ENCODE measurements around the gene CCR5AS.

Gene CCR5AS

GRCh38 chr3:46356276-46356675, 50.6 kb downstream of the CCR5AS start:
- no peak for TF ChIP-seq CTCF (IDR thresholded peaks at IDR 0.05; ENCODE audit: low read depth, low read length, missing control alignments)
- no peak overlapping the region for H3K4me3 ChIP-seq (replicated peaks; ENCODE audit: low read depth, low read length)
- DNase-seq (ENCODE audit: extremely low read depth, low read depth) = no peak

DNA sequence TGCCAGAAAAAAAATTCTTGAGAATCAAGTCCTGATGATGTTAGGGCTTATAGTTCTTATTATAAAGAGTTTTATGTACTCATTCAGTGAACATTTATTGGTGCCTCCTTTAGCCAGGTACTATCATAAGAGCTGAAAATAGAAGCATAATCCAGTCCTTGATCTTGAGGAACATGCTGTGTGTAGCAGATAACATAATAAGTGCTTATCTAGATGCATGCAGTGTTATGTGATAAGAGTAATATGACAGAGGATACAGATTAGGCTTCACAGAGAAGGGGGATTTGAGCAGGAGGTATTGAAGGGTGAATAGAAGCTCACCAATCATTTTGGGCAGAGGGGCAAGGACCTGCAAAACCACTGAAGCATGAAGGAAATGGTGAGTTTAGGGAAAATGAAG, 51.9 kb downstream of the CCR5AS start:
- no peak for DNase-seq (ENCODE audit: extremely low read depth, low read depth)
- no peak for TF ChIP-seq CTCF (IDR thresholded peaks at IDR 0.05; ENCODE audit: low read depth, low read length, missing control alignments)

GRCh38 chr3:46354478-46354877, 52.4 kb downstream of the CCR5AS start:
- H3K4me3 ChIP-seq (replicated peaks; ENCODE audit: low read depth, low read length) = no peak overlapping the region
- no peak for DNase-seq (ENCODE audit: extremely low read depth, low read depth)
- TF ChIP-seq CTCF (IDR thresholded peaks at IDR 0.05; ENCODE audit: low read depth, low read length, missing control alignments) = no peak

More for the DNA sequence above, 51.9 kb downstream of the CCR5AS start:
- no peak overlapping the region for H3K4me3 ChIP-seq (replicated peaks; ENCODE audit: low read depth, low read length)

DNA sequence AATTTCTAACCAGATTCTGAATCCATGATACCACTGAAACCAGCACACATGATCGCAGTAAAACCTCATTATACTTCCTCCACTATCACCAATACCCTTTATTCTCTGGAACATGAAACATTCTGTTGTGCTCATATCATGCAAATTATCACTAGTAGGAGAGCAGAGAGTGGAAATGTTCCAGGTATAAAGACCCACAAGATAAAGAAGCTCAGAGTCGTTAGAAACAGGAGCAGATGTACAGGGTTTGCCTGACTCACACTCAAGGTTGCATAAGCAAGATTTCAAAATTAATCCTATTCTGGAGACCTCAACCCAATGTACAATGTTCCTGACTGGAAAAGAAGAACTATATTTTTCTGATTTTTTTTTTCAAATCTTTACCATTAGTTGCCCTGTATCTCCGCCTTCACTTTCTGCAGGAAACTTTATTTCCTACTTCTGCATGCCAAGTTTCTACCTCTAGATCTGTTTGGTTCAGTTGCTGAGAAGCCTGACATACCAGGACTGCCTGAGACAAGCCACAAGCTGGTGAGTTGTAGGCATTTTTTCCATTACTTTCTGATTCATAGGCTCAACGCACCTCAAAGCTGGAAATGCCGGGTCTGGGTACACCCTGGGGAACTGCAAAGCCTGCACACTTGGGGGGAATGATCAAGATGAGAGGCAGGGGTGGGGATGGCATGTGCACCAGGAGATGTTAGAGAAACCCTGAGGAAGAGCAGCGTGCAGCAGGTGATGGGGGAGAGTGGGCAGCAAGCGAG, 53.0 kb downstream of the CCR5AS start, which contains the start of gene CCR2:
Gene CCR2 (plus strand): TSS at position 465 of the 764 bp plus-strand sequence. CDS start 3,417 bp downstream, outside the sequence.
- no peak within 1 kb of the TSS for H3K4me3 ChIP-seq (replicated peaks; ENCODE audit: low read depth, low read length)
- no peak for DNase-seq (ENCODE audit: extremely low read depth, low read depth)

DNA sequence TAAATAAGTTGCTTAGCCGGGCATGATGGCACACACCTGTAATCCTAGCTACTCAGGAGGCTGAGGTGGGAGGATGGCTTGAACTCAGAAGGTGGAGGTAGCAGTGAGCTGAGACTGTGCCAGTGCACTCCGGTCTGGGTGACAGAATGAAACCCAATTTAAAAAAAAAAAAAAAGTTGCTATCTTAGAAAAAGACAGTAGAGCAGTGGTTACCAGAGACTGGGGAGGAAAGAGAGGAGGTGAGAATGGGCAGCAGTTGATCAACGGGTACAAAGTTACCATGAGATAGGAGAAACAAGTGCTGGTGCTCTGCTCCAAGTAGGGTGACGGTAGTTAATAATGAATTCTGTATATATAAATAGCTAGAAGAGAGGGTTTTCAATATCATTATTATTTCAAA, 53.8 kb downstream of the CCR5AS start:
- no peak for DNase-seq (ENCODE audit: extremely low read depth, low read depth)
- no peak overlapping the region for H3K4me3 ChIP-seq (replicated peaks; ENCODE audit: low read depth, low read length)
- no peak for TF ChIP-seq CTCF (IDR thresholded peaks at IDR 0.05; ENCODE audit: low read depth, low read length, missing control alignments)

More for the DNA sequence above, 53.0 kb downstream of the CCR5AS start, which contains the start of gene CCR2:
- TF ChIP-seq CTCF (IDR thresholded peaks at IDR 0.05; ENCODE audit: low read depth, low read length, missing control alignments) = no peak

- no peak for TF ChIP-seq CTCF (IDR thresholded peaks at IDR 0.05; ENCODE audit: low read depth, low read length, missing control alignments)
- H3K4me3 ChIP-seq (replicated peaks; ENCODE audit: low read depth, low read length) = no peak overlapping the region
- no peak for DNase-seq (ENCODE audit: extremely low read depth, low read depth)
Observed at GRCh38 chr3:46351646-46352045, 55.2 kb downstream of the CCR5AS start.

GRCh38 chr3:46350262-46350565, 56.7 kb downstream of the CCR5AS start:
- no peak for TF ChIP-seq CTCF (IDR thresholded peaks at IDR 0.05; ENCODE audit: low read depth, low read length, missing control alignments)
- no peak for DNase-seq (ENCODE audit: extremely low read depth, low read depth)
- H3K4me3 ChIP-seq (replicated peaks; ENCODE audit: low read depth, low read length) = no peak overlapping the region
